ENCODE data around the gene NOC3L. TPM values are rescaled to one million over a fixed set of nuclear protein-coding genes. Genes with fewer than 3 reads are reported as not detected.

Gene NOC3L
- total RNA-seq, 1 donor from 2014 or later: 20.9 TPM

- Histone ChIP-seq H3K4me1 (no peaks in the 10 kb centered on the region), H3K36me3 (no peaks in the 10 kb centered on the region), H3K4me3 (no peak overlapping the region), H3K27ac (no peak overlapping the region), H3K27me3 (no peaks in the 10 kb centered on the region), H3K9me3 (no peaks in the 10 kb centered on the region)
- TF ChIP-seq CTCF (IDR thresholded peaks at IDR 0.05): no peak
- DNase-seq (no peak), ATAC-seq (no peak)
- intact Hi-C loops (cut with DNase I): no loop called here
Observed at GRCh38 chr10:94293354-94293753, 69.4 kb downstream of the NOC3L start.

- Histone ChIP-seq H3K4me3 (no peak overlapping the region), H3K27me3 (no peaks in the 10 kb centered on the region), H3K9me3 (no peaks in the 10 kb centered on the region), H3K4me1 (no peaks in the 10 kb centered on the region), H3K27ac (no peak overlapping the region), H3K36me3 (no peaks in the 10 kb centered on the region)
- no peak for DNase-seq
- no peak for TF ChIP-seq CTCF (IDR thresholded peaks at IDR 0.05)
- intact Hi-C loops (cut with DNase I): no loop called here
- ATAC-seq: no peak
Observed at GRCh38 chr10:94292434-94293090, 70.2 kb downstream of the NOC3L start.

- DNase-seq (no peak), ATAC-seq (no peak)
- Histone ChIP-seq H3K27me3 (no peaks in the 10 kb centered on the region), H3K27ac (no peak overlapping the region), H3K36me3 (no peaks in the 10 kb centered on the region), H3K4me3 (no peak overlapping the region), H3K9me3 (no peaks in the 10 kb centered on the region), H3K4me1 (no peaks in the 10 kb centered on the region)
- TF ChIP-seq CTCF (IDR thresholded peaks at IDR 0.05): no peak
- intact Hi-C loops (cut with DNase I): no loop called here
Observed at GRCh38 chr10:94288361-94289101, 74.2 kb downstream of the NOC3L start.

GRCh38 chr10:94287336-94287735, 75.4 kb downstream of the NOC3L start:
- Histone ChIP-seq H3K4me3 (no peak overlapping the region), H3K27ac (no peak overlapping the region), H3K4me1 (no peaks in the 10 kb centered on the region), H3K36me3 (no peaks in the 10 kb centered on the region), H3K9me3 (no peaks in the 10 kb centered on the region), H3K27me3 (no peaks in the 10 kb centered on the region)
- intact Hi-C loops (cut with DNase I): no loop called here
- TF ChIP-seq CTCF (IDR thresholded peaks at IDR 0.05): no peak
- ATAC-seq: no peak
- DNase-seq: no peak

- ATAC-seq: no peak
Observed at GRCh38 chr10:94286901-94287300, 75.8 kb downstream of the NOC3L start.

More at GRCh38 chr10:94286901-94287300, 75.8 kb downstream of the NOC3L start:
- Histone ChIP-seq H3K27ac (no peak overlapping the region), H3K36me3 (no peaks in the 10 kb centered on the region), H3K4me3 (no peak overlapping the region), H3K9me3 (no peaks in the 10 kb centered on the region), H3K4me1 (no peaks in the 10 kb centered on the region), H3K27me3 (no peaks in the 10 kb centered on the region)
- no peak for TF ChIP-seq CTCF (IDR thresholded peaks at IDR 0.05)
- no peak for DNase-seq
- intact Hi-C loops (cut with DNase I): no loop called here
